Activated CD8-positive, alpha-beta T cell treated with anti-CD3 and anti-CD28 coated beads for 36 hours (primary cell): Measurements from ENCODE around the gene HSD11B2. TPM values are rescaled to one million over a fixed set of nuclear protein-coding genes. Genes with fewer than 3 reads are reported as not detected.
A peak's percentile ranks its signal among the peaks of the same experiment; 100 is the strongest.

Source experiments
- ATAC-seq: fragments of 200-7000 bp; cut with Tn5 transposase; one replicate; pipeline ENCODE4 v1.10.0; 2021; ENCODE audit warnings: mild to moderate bottlenecking, moderate library complexity
- CTCF ChIA-PET: fragments of 350-600 bp; sonication (Branson Sonifier 250); formaldehyde crosslinking; loops from one replicate; lab custom pipeline; 2021; ENCODE audit warnings: antibody characterized with exemption; lab: Charles Lee
- POLR2A ChIA-PET: fragments of 350-600 bp; sonication (Branson Sonifier 250); formaldehyde crosslinking; loops from one replicate; lab custom pipeline; 2021; ENCODE audit warnings: antibody characterized with exemption; lab: Charles Lee
- DNase-seq: peaks from one replicate; pipeline ENCODE4 v3.0.0-alpha.2; 2020
- H3K27ac Mint-ChIP-seq: one replicate; pipeline ENCODE4 v1.8.0; 2021; ENCODE audit warnings: mild to moderate bottlenecking, mixed read lengths
- H3K27me3 Mint-ChIP-seq: one replicate; pipeline ENCODE4 v1.8.0; 2021; ENCODE audit warnings: mixed read lengths
- H3K36me3 Mint-ChIP-seq: one replicate; pipeline ENCODE4 v1.8.0; 2021; ENCODE audit warnings: low read depth, mixed read lengths
- H3K4me1 Mint-ChIP-seq: one replicate; pipeline ENCODE4 v1.8.0; 2021; ENCODE audit warnings: low read depth, mixed read lengths
- H3K4me3 Mint-ChIP-seq: one replicate; pipeline ENCODE4 v1.8.0; 2021; ENCODE audit warnings: mild to moderate bottlenecking, moderate library complexity, mixed read lengths
- H3K9me3 Mint-ChIP-seq: one replicate; pipeline ENCODE4 v1.8.0; 2021; ENCODE audit warnings: mixed read lengths
- intact Hi-C: fragments of 100-400 bp; cut with micrococcal nuclease; formaldehyde crosslinking; loops from one replicate; pipeline ENCODE4 v1.10.0; 2022
- total RNA-seq, 2 experiments: library from RNA; stranded (reverse); gene quantifications; one replicate each; pipeline ENCODE4 v1.2.3, GENCODE V29; 2021
- TF ChIP-seq, protein P1 (sequence below): fragments of 200-600 bp; IDR thresholded peaks from one replicate; pipeline ENCODE4 v1.8.0; 2022; ENCODE audit warnings: antibody characterized with exemption, mild to moderate bottlenecking

HSD11B2 gene
- total RNA-seq, 2 experiments from 2014 or later = 1.6 to 2.3 TPM

DNA sequence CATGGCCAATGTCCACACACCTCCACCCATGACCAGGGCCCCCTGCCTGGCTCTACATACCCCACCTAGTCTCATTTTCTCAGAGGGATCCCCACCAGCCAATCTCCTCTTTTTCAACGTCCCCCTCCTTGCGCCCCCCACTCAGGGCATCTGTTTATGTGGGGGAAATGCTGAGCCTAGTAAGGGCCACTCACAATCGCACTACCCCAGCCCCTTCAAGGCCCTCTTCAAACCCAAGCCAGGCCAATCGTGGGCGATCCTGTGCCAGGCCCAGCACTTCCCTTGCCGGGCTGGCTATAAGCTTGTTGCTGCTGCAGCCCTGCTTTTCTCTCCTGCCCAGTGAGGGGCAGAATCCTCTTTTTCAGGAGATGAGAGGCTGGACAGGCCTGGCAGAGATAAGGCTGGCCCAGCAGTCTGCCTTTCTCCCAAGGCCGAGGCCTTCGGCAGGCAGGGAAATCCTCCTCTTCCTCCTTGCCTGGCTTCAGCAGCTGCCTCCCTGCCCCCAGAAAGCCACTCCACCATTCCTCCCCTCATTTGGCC lies 16.1 kb downstream of the HSD11B2 start:
- Mint-ChIP-seq H3K27ac (peak overlapping the region; percentile 30), H3K4me3 (no peak overlapping the region), H3K9me3 (no peaks in the 10 kb centered on the region), H3K36me3 (no peaks in the 10 kb centered on the region), H3K27me3 (no peaks in the 10 kb centered on the region), H3K4me1 (no peaks in the 10 kb centered on the region)
- intact Hi-C loops = no loop called here
- no peak for DNase-seq
- no peak for ATAC-seq
- CTCF ChIA-PET = interaction anchor here (0.6 to 7.0 kb wide), 30 partner anchors 8 to 458 kb away, joined by 3 to 94 read pairs (median 4); partner anchors contain the start of genes ATP6V0D1 and HSD11B2
- TF ChIP-seq, protein P1, sequence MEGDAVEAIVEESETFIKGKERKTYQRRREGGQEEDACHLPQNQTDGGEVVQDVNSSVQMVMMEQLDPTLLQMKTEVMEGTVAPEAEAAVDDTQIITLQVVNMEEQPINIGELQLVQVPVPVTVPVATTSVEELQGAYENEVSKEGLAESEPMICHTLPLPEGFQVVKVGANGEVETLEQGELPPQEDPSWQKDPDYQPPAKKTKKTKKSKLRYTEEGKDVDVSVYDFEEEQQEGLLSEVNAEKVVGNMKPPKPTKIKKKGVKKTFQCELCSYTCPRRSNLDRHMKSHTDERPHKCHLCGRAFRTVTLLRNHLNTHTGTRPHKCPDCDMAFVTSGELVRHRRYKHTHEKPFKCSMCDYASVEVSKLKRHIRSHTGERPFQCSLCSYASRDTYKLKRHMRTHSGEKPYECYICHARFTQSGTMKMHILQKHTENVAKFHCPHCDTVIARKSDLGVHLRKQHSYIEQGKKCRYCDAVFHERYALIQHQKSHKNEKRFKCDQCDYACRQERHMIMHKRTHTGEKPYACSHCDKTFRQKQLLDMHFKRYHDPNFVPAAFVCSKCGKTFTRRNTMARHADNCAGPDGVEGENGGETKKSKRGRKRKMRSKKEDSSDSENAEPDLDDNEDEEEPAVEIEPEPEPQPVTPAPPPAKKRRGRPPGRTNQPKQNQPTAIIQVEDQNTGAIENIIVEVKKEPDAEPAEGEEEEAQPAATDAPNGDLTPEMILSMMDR = no peak
- POLR2A ChIA-PET = no interaction called here

DNA sequence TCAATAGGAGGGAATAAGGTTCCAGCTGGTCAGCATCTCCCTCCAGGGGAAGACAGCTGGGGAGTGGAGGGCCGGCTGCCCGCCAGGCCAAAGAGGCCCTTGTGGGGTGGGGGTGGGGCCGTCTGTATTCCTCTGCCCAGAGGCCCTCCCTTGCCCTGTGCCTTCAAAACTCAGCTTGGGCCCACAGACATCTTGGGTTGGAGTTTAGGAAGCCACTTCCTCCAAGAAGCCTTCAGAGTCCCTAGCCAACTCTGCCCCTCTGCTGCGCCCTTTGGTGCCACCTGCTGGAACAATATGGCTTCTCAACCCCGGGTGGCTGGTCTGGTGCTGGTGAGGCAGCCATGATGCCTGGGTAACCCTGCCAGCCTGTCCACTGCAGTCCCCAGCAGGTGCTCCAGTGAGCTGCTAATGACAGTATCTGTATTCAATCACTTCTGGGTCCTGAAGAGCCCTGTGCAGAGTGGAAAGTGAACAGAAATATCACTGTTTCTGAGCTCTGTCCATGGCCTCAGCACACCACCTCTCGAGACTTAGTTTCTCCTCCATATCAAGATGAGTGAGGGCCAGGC lies 16.7 kb downstream of the HSD11B2 start:
- no peak overlapping the region for H3K27ac Mint-ChIP-seq

DNA sequence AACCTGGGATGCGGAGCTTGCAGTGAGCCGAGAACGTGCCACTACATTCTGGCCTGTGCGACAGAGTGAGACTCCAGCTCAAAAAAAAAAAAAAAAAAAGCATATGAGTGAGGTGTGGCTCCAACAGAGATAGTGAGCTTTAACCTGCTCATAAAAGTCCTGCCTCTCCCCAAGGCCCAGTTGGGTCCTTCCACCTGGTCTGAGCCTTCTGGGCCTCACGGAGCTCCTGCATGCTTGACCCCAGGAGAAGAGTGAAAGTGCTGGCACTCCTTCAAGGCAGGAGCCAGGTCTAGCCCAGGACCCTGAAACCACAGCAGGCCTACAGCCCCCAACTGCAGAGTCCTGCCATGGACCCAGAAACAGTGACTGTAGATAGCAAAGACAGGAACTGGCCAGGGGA lies 17.7 kb downstream of the HSD11B2 start:
- TF ChIP-seq, protein P1 = no peak
- no peak overlapping the region for H3K4me3 Mint-ChIP-seq
- DNase-seq (no peak), ATAC-seq (no peak)
- no peaks in the 10 kb centered on the region for H3K36me3 Mint-ChIP-seq
- ChIA-PET CTCF (interaction anchor here (0.8 to 7.0 kb wide), 19 partner anchors 8 to 121 kb away, joined by 3 to 94 read pairs (median 6); partner anchors contain the start of genes ATP6V0D1 and HSD11B2), POLR2A (no interaction called here)
- H3K9me3 Mint-ChIP-seq = no peaks in the 10 kb centered on the region
- H3K27ac Mint-ChIP-seq = no peak overlapping the region
- no peaks in the 10 kb centered on the region for H3K4me1 Mint-ChIP-seq
- no peaks in the 10 kb centered on the region for H3K27me3 Mint-ChIP-seq
- intact Hi-C loops = no loop called here

More for the DNA sequence above, 16.7 kb downstream of the HSD11B2 start:
- TF ChIP-seq, protein P1 = peak; percentile 66
- Mint-ChIP-seq H3K4me1 (no peaks in the 10 kb centered on the region), H3K27me3 (no peaks in the 10 kb centered on the region), H3K9me3 (no peaks in the 10 kb centered on the region), H3K4me3 (no peak overlapping the region), H3K36me3 (no peaks in the 10 kb centered on the region)
- peak; percentile 99 for ATAC-seq
- intact Hi-C loops = no loop called here
- ChIA-PET CTCF (interaction anchor here (0.6 to 7.0 kb wide), 32 partner anchors 9 to 458 kb away, joined by 3 to 94 read pairs (median 4); partner anchors contain the start of genes ATP6V0D1 and HSD11B2), POLR2A (no interaction called here)
- DNase-seq = peak; percentile 88

- intact Hi-C loops = no loop called here
- Mint-ChIP-seq H3K9me3 (no peaks in the 10 kb centered on the region), H3K36me3 (no peaks in the 10 kb centered on the region), H3K27ac (no peak overlapping the region), H3K27me3 (no peaks in the 10 kb centered on the region), H3K4me3 (no peak overlapping the region), H3K4me1 (no peaks in the 10 kb centered on the region)
- no peak for ATAC-seq
- ChIA-PET CTCF (interaction anchor here (1.1 to 3.7 kb wide), 3 partner anchors 17 to 43 kb away, joined by 3 to 27 read pairs (median 5); no protein-coding TSS in a partner anchor), POLR2A (no interaction called here)
- no peak for DNase-seq
- TF ChIP-seq, protein P1 = no peak
Measured at GRCh38 chr16:67449336-67449735, 18.4 kb downstream of the HSD11B2 start.

GRCh38 chr16:67449739-67450138 lies 18.8 kb downstream of the HSD11B2 start:
- H3K4me1 Mint-ChIP-seq = no peaks in the 10 kb centered on the region
- H3K36me3 Mint-ChIP-seq = no peaks in the 10 kb centered on the region
- no peak overlapping the region for H3K4me3 Mint-ChIP-seq
- CTCF ChIA-PET = interaction anchor here (1.1 to 3.7 kb wide), 3 partner anchors 16 to 43 kb away, joined by 3 to 27 read pairs (median 5); no protein-coding TSS in a partner anchor
- POLR2A ChIA-PET = no interaction called here
- DNase-seq (no peak), ATAC-seq (no peak)
- intact Hi-C loops = no loop called here
- H3K9me3 Mint-ChIP-seq = no peaks in the 10 kb centered on the region
- H3K27me3 Mint-ChIP-seq = no peaks in the 10 kb centered on the region
- H3K27ac Mint-ChIP-seq = no peak overlapping the region
- TF ChIP-seq, protein P1 = no peak
